ENCODE results near the gene HACD2. TPM values are rescaled to one million over a fixed set of nuclear protein-coding genes. Genes with fewer than 3 reads are reported as not detected.

The HACD2 gene
- polyA plus RNA-seq, 1 of the 3 experiments (the other 2 are of a cell fraction) = 13.8 TPM

DNA sequence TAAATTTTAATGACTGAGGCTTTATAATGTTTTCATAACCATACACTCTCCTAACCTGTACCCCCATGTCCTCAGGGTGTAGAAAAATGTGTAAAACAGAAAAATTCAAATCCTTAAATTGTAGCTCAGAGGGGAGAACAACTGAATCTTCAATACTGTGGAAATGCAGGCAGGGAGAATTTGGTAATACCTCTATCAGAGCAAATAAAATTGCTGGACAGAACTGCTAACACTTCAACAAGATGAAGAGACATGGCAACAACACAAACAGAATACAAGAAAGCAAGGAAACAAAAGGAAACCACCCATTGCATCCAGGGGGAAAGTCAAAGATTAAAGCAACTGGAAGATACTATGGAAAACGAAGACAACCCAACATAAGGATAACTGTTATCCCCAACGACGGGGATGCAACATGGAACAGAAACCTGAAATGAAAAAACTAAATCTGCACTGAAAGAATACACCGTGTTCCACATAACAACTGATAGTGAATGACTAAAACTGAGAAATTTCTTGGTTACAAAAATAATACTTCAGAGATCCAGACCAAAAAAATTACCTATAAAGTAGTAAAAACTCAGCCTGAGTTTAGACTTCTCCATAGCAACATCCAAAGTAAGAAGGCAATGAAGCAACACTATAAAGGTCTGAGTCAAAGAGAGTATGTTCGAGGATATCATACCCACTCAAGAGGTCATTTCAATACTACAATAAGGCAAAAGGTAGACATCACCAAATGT lies 48.5 kb downstream of the HACD2 start:
- WGBS (ENCODE audit: low lambda C conversion rate) = 95% methylated on average over 5 of the region's 5 CpGs
- Histone ChIP-seq H3K4me3 (ENCODE audit: low read depth in 2 of 2, low read length in 1 of 2) (no peak overlapping the region), H3K27me3 (ENCODE audit: insufficient read depth) (no peaks in the 10 kb centered on the region), H3K9ac (no peak overlapping the region), H3K27ac (ENCODE audit: low read depth in 2 of 2, low read length in 1 of 2) (peak overlapping the region in 1 of 2 experiments; percentile 54; a peak in 2 of 4 replicates), H3K79me2 (ENCODE audit: insufficient read depth) (peaks cover 11% of the 10 kb centered on the region), H3F3A (replicated peaks; ENCODE audit: insufficient read depth) (peaks cover 16% of the 10 kb centered on the region), H3K9me3 (no peaks in the 10 kb centered on the region), H3K4me2 (no peak overlapping the region), H3K9me2 (no peaks in the 10 kb centered on the region), H3K36me3 (replicated peaks in 1 of 2; ENCODE audit: control insufficient read depth in 1 of 2, insufficient read depth in 2 of 2, low read length in 1 of 2) (no peaks in the 10 kb centered on the region), H4K20me1 (ENCODE audit: insufficient read depth) (no peaks in the 10 kb centered on the region), H3K4me1 (ENCODE audit: control insufficient read depth in 1 of 2, insufficient read depth in 2 of 2, low read depth in 1 of 2, low read length in 1 of 2) (peaks cover 0 to 6% of the 10 kb centered on the region in 2 experiments; a peak in 1 of 4 replicates), H2AFZ (ENCODE audit: low read depth) (no peak overlapping the region; the same call in 1 of the 2 replicates)
- POLR2A ChIA-PET = no interaction called here
- DNase-seq = no peak
- CTCF ChIA-PET = interaction anchor here (1.2 kb wide), 2 partner anchors 9 to 23 kb away, joined by 4 to 6 read pairs; no protein-coding TSS in a partner anchor
- TF ChIP-seq, protein P1, sequence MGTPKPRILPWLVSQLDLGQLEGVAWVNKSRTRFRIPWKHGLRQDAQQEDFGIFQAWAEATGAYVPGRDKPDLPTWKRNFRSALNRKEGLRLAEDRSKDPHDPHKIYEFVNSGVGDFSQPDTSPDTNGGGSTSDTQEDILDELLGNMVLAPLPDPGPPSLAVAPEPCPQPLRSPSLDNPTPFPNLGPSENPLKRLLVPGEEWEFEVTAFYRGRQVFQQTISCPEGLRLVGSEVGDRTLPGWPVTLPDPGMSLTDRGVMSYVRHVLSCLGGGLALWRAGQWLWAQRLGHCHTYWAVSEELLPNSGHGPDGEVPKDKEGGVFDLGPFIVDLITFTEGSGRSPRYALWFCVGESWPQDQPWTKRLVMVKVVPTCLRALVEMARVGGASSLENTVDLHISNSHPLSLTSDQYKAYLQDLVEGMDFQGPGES (IDR thresholded peaks at IDR 0.05; ENCODE audit: low read depth, low read length) = no peak
- TF ChIP-seq FOSL2 (IDR thresholded peaks at IDR 0.05; ENCODE audit: borderline replicate concordance, low read depth) = no peak
- TF ChIP-seq MXI1 (IDR thresholded peaks at IDR 0.05; ENCODE audit: low read depth, low read length) = no peak
- TF ChIP-seq EP300 (IDR thresholded peaks at IDR 0.05; ENCODE audit: borderline replicate concordance in 1 of 2, low read depth in 1 of 2, low read length in 1 of 2) = no peak

DNA sequence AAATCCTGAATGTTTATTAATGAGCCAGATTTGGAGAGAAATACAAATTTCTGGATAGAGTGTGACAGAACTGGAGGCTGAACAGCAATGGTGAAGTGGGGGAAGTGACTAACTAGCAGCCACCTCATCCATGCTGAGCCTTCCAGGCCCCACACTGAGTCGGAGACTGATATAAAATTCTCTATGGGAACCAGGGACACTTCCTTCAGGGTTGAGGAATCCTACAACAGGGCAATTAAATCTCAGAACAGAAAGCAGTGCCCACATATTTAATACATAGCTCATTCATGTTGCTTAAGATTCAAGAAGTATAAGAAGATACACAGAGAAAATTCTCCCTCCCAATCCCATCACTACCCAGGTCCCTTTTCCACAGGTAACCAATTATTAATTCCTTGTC lies 49.3 kb downstream of the HACD2 start:
- H3K79me2 ChIP-seq (ENCODE audit: insufficient read depth) = peaks cover 11% of the 10 kb centered on the region
- no peaks in the 10 kb centered on the region for H3K9me2 ChIP-seq
- no peak for DNase-seq
- peaks cover 0 to 6% of the 10 kb centered on the region in 2 experiments; a peak in 1 of 4 replicates for H3K4me1 ChIP-seq (ENCODE audit: control insufficient read depth in 1 of 2, insufficient read depth in 2 of 2, low read depth in 1 of 2, low read length in 1 of 2)
- no peak overlapping the region for H3K9ac ChIP-seq
- CTCF ChIA-PET = interaction anchor here (1.2 kb wide), 1 partner anchor 24 kb away, joined by 6 read pairs; no protein-coding TSS in a partner anchor
- H3F3A ChIP-seq (replicated peaks; ENCODE audit: insufficient read depth) = peaks cover 16% of the 10 kb centered on the region
- H3K9me3 ChIP-seq = no peaks in the 10 kb centered on the region
- TF ChIP-seq EZH2phosphoT487 (IDR thresholded peaks at IDR 0.05; ENCODE audit: borderline replicate concordance, low read depth) (no peak), MXI1 (IDR thresholded peaks at IDR 0.05; ENCODE audit: low read depth, low read length) (no peak), SIN3A (IDR thresholded peaks at IDR 0.05; ENCODE audit: borderline replicate concordance, low read depth, low read length) (no peak), FOXM1 (IDR thresholded peaks at IDR 0.05; ENCODE audit: low read depth) (no peak), RAD21 (IDR thresholded peaks at IDR 0.05; ENCODE audit: low read length) (no peak), POLR2AphosphoS5 (IDR thresholded peaks at IDR 0.05; ENCODE audit: low read depth, low read length) (no peak), FOXJ3 (CRISPR knock-in tag; IDR thresholded peaks at IDR 0.05) (no peak), RFX5 (IDR thresholded peaks at IDR 0.05; ENCODE audit: low read length) (no peak), EP300 (IDR thresholded peaks at IDR 0.05; ENCODE audit: borderline replicate concordance in 1 of 2, low read depth in 1 of 2, low read length in 1 of 2) (no peak), ELF1 (IDR thresholded peaks at IDR 0.05) (no peak), TCF12 (IDR thresholded peaks at IDR 0.05) (no peak), RXRA (IDR thresholded peaks at IDR 0.05; ENCODE audit: borderline replicate concordance, low read depth) (no peak), TEAD4 (IDR thresholded peaks at IDR 0.05; ENCODE audit: borderline replicate concordance, insufficient read depth) (no peak), MEF2A (IDR thresholded peaks at IDR 0.05; ENCODE audit: borderline replicate concordance, low read depth) (no peak), TAF1 (IDR thresholded peaks at IDR 0.05; ENCODE audit: borderline replicate concordance, low read depth, low read length) (no peak), GABPA (IDR thresholded peaks at IDR 0.05; ENCODE audit: low read depth) (no peak)
- TF ChIP-seq, protein P2, sequence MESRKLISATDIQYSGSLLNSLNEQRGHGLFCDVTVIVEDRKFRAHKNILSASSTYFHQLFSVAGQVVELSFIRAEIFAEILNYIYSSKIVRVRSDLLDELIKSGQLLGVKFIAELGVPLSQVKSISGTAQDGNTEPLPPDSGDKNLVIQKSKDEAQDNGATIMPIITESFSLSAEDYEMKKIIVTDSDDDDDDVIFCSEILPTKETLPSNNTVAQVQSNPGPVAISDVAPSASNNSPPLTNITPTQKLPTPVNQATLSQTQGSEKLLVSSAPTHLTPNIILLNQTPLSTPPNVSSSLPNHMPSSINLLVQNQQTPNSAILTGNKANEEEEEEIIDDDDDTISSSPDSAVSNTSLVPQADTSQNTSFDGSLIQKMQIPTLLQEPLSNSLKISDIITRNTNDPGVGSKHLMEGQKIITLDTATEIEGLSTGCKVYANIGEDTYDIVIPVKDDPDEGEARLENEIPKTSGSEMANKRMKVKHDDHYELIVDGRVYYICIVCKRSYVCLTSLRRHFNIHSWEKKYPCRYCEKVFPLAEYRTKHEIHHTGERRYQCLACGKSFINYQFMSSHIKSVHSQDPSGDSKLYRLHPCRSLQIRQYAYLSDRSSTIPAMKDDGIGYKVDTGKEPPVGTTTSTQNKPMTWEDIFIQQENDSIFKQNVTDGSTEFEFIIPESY (IDR thresholded peaks at IDR 0.05; ENCODE audit: borderline replicate concordance, low read depth) = no peak
- TF ChIP-seq, protein P3, sequence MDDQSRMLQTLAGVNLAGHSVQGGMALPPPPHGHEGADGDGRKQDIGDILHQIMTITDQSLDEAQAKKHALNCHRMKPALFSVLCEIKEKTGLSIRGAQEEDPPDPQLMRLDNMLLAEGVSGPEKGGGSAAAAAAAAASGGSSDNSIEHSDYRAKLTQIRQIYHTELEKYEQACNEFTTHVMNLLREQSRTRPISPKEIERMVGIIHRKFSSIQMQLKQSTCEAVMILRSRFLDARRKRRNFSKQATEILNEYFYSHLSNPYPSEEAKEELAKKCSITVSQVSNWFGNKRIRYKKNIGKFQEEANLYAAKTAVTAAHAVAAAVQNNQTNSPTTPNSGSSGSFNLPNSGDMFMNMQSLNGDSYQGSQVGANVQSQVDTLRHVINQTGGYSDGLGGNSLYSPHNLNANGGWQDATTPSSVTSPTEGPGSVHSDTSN (IDR thresholded peaks at IDR 0.05) = no peak
- TF ChIP-seq, protein P4, sequence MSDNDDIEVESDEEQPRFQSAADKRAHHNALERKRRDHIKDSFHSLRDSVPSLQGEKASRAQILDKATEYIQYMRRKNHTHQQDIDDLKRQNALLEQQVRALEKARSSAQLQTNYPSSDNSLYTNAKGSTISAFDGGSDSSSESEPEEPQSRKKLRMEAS (IDR thresholded peaks at IDR 0.05; ENCODE audit: low read depth) = no peak
- TF ChIP-seq, protein P5, sequence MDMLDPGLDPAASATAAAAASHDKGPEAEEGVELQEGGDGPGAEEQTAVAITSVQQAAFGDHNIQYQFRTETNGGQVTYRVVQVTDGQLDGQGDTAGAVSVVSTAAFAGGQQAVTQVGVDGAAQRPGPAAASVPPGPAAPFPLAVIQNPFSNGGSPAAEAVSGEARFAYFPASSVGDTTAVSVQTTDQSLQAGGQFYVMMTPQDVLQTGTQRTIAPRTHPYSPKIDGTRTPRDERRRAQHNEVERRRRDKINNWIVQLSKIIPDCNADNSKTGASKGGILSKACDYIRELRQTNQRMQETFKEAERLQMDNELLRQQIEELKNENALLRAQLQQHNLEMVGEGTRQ (IDR thresholded peaks at IDR 0.05; ENCODE audit: borderline replicate concordance, low read depth, low read length) = no peak
- no peaks in the 10 kb centered on the region for H3K36me3 ChIP-seq (replicated peaks in 1 of 2; ENCODE audit: control insufficient read depth in 1 of 2, insufficient read depth in 2 of 2, low read length in 1 of 2)
- H3K4me2 ChIP-seq = no peak overlapping the region
- H2AFZ ChIP-seq (ENCODE audit: low read depth) = no peak overlapping the region
- POLR2A ChIA-PET = no interaction called here
- WGBS (ENCODE audit: low lambda C conversion rate) = 56% methylated on average over 1 of the region's 1 CpG
- H3K27ac ChIP-seq (ENCODE audit: low read depth in 2 of 2, low read length in 1 of 2) = peak overlapping the region in 1 of 2 experiments; percentile 54; a peak in 2 of 4 replicates
- no peaks in the 10 kb centered on the region for H4K20me1 ChIP-seq (ENCODE audit: insufficient read depth)
- H3K4me3 ChIP-seq (ENCODE audit: low read depth in 2 of 2, low read length in 1 of 2) = no peak overlapping the region
- H3K27me3 ChIP-seq (ENCODE audit: insufficient read depth) = no peaks in the 10 kb centered on the region

Measured in SK-N-SH (cell line).